CD4-positive, alpha-beta T cell treated with Interferon alpha-2 for 1 hour (primary cell): ENCODE results near the gene NEDD9.

Source experiments
- DNase-seq, 2 donors: peaks; one replicate each; pipeline ENCODE4 v3.0.0-alpha.2; 2020 to 2022

NEDD9 gene

GRCh38 chr6:11232770-11233626 lies 530 bp upstream of the NEDD9 start:
- DNase-seq = no peak

GRCh38 chr6:11231564-11232192 lies 790 bp downstream of the NEDD9 start:
- DNase-seq = no peak

GRCh38 chr6:11231108-11231463 lies 1.4 kb downstream of the NEDD9 start:
- no peak for DNase-seq

GRCh38 chr6:11230158-11231107 lies 2.0 kb downstream of the NEDD9 start:
- no peak for DNase-seq

- DNase-seq = no peak
Measured at GRCh38 chr6:11229655-11230046, 2.8 kb downstream of the NEDD9 start.

- no peak for DNase-seq
Measured at GRCh38 chr6:11228935-11229654, 3.4 kb downstream of the NEDD9 start.

GRCh38 chr6:11227698-11228097 lies 4.8 kb downstream of the NEDD9 start:
- DNase-seq = no peak

- DNase-seq = no peak
Measured at GRCh38 chr6:11226005-11226404, 6.5 kb downstream of the NEDD9 start.

GRCh38 chr6:11224966-11225463 lies 7.5 kb downstream of the NEDD9 start:
- DNase-seq = peak in 1 of 2 donors; percentile 34

GRCh38 chr6:11224252-11224965 lies 8.1 kb downstream of the NEDD9 start:
- DNase-seq = peak; percentile 36 to 70

- no peak for DNase-seq
Measured at GRCh38 chr6:11223286-11223864, 9.1 kb downstream of the NEDD9 start.

- peak in 1 of 2 donors; percentile 35 for DNase-seq
Measured at GRCh38 chr6:11222385-11223277, 9.8 kb downstream of the NEDD9 start.

GRCh38 chr6:11221623-11222384 lies 10.7 kb downstream of the NEDD9 start:
- DNase-seq = no peak

GRCh38 chr6:11219400-11219834 lies 13.1 kb downstream of the NEDD9 start:
- DNase-seq = no peak

GRCh38 chr6:11218538-11219399 lies 13.7 kb downstream of the NEDD9 start:
- peak in 1 of 2 donors; percentile 41 for DNase-seq

- no peak for DNase-seq
Measured at GRCh38 chr6:11218102-11218442, 14.4 kb downstream of the NEDD9 start.

- no peak for DNase-seq
Measured at GRCh38 chr6:11217360-11218101, 14.9 kb downstream of the NEDD9 start.

GRCh38 chr6:11215773-11216172 lies 16.7 kb downstream of the NEDD9 start:
- DNase-seq = no peak
